D721Med (cell line): ENCODE data around the gene C22orf39.

Experiments used
- DNase-seq: peaks from one replicate; pipeline ENCODE4 v3.0.0; 2011; ENCODE audit warnings: low spot score; ENCODE audit not compliant: insufficient read length
- FAIRE-seq: peaks from 2 replicates; lab custom pipeline; 2011; peaks lifted over from hg19 to GRCh38; lab: Jason Lieb, UNC
- TF ChIP-seq, protein P1 (sequence below): IDR thresholded peaks from 2 replicates; pipeline ENCODE4 v1.5.1; 2012; ENCODE audit warnings: mild to moderate bottlenecking, control low read depth; ENCODE audit not compliant: insufficient read depth; ENCODE audit errors: missing control alignments

The C22orf39 gene

DNA sequence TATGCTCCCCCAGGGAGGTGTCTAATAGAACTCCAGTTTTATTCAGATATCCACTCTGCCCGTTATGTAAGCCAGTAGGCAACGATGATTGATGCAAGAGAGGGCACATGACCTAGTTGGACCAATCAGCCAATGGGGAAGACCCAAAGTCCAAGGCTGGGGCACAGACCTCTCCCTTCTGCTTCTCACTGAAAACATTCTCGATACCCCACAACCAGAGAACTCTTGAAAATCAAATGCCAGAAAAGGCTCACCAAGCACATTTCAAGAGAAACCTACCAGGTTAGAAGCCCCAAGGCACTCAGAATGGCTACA lies 23.4 kb downstream of the C22orf39 start:
- DNase-seq = no peak
- FAIRE-seq = no peak
- TF ChIP-seq, protein P1, sequence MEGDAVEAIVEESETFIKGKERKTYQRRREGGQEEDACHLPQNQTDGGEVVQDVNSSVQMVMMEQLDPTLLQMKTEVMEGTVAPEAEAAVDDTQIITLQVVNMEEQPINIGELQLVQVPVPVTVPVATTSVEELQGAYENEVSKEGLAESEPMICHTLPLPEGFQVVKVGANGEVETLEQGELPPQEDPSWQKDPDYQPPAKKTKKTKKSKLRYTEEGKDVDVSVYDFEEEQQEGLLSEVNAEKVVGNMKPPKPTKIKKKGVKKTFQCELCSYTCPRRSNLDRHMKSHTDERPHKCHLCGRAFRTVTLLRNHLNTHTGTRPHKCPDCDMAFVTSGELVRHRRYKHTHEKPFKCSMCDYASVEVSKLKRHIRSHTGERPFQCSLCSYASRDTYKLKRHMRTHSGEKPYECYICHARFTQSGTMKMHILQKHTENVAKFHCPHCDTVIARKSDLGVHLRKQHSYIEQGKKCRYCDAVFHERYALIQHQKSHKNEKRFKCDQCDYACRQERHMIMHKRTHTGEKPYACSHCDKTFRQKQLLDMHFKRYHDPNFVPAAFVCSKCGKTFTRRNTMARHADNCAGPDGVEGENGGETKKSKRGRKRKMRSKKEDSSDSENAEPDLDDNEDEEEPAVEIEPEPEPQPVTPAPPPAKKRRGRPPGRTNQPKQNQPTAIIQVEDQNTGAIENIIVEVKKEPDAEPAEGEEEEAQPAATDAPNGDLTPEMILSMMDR = no peak

DNA sequence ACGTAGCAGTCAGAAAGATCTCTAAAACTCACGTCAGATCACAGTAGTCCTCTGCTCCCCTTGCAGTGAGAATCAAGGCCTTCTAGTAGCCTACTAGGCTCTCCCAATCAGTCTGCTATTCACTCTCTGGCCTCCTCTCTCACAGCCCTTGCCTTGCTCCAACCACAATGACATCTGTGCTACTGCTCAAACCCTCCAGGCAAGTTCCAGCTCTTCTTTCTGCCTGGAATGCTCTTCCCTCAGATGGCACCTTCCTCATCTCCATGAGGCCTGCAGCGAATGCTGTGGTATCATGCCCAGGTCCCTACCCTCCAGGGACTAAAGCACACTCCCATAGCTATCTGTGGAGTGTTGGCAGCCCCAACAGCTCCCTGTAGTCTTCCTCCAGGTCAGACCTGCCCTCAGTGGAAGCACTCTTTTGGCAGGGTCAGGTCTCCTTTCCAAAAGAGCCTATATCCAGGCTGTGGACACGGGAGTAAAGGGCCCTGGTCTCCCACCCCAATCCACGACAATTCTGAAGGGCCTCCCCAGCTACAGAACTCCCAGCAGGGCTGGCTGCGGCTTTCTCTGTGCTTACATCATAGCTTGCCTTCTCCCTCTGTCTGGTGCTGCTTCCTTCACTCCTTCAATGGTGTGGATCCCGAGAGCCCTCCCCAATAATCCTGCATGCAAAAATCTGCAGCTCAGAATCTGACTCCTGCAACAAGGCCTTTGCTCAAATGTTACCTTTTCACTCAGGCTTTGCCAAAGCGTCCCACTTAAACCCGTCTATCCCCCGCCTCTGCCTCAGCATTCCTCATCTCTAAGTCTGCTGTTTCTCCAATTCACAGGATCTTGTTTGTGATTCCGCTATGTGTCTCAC lies 24.8 kb downstream of the C22orf39 start:
- TF ChIP-seq, protein P1 = no peak
- DNase-seq = no peak
- FAIRE-seq = no peak

DNA sequence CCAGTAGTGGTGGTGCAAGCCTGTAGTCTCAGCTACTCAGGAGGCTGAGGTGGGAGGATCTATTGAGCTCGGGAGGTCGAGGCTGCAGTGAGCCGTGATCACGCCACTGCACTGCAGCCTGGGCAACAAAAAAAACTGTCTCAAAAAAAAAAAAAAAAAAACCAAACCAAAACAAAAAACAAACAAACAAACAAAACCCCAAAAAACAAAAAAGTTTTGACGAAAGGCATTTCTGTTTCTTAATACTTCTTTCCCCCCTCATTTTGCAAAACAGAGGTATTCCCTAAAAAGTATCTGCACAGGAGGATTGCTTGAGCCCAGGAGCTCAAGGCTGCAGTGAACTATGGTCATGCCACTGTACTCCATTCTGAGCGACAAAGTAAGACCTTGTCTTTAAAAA lies 27.2 kb downstream of the C22orf39 start:
- TF ChIP-seq, protein P1 = no peak
- FAIRE-seq (no peak), DNase-seq (no peak)

DNA sequence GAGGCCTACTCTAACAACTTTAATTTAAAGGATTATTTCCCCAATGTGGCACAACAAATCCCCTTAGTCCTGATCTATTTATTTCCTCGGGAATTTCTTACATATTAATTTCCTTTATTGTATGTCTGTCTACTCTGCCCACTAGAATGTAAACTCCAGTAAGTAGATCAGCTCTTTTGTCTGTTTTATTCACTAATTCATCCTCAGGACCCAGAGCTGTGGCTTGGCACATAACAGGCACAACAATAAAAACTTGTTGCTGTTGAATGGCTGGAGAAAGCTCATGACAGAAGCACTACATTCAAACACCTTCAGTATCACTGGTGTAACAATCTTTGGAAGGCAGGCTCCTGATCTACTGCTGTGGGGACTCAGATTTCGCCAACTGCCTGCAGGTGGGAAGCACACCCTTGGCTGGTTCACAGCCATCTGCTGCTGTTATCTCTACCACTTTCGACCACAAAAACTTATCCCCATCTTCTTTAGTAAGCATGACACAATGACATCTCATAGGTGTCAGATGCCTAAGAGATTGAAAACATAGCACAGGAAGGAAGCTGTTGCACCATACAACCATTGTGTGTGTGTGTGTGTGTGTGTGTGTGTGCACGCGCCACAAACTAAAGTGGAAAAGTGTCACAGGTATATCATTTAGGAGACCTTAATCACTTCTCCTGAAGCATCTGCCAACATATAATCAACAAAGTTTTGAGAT lies 27.9 kb downstream of the C22orf39 start:
- FAIRE-seq (no peak), DNase-seq (no peak)
- TF ChIP-seq, protein P1 = no peak

DNA sequence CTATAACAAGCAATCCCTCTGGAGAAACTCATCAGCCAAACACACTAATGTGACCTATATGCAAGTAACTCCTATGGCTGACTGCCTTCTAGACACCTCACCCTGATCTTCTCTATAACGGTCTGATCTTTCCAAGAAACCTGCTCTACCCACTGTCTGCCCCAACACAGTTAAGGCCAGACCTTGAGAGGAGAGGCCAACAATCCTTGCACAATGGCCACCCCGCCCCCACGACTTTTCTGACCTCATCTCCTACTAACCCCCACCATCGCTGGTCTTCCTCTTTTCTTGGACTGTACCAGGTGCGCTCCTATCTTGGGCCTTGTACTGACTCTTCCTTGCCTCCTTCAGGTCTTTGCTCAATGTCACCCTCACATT lies 28.4 kb downstream of the C22orf39 start:
- DNase-seq = no peak
- TF ChIP-seq, protein P1 = no peak
- no peak for FAIRE-seq

DNA sequence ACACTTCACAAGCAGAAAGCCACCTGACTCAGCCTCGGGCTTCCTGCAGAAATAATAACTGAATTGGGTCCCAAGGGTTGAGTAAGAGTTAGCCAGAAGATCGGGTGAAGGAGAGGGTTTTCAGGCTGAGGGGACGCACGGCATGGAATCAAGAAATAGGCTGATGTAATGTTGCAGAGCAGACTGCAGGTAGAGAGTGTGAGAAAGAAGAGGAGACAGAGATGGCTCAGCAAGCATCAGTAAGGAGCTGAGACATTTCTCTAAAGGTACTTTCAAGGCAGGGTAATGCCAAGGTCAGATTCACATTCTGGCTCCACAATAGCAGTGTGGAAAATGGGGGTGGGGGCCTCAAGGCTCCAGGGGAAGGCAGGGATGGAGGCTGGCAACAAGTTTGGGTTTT lies 34.6 kb downstream of the C22orf39 start:
- FAIRE-seq (no peak), DNase-seq (no peak)
- TF ChIP-seq, protein P1 = no peak

DNA sequence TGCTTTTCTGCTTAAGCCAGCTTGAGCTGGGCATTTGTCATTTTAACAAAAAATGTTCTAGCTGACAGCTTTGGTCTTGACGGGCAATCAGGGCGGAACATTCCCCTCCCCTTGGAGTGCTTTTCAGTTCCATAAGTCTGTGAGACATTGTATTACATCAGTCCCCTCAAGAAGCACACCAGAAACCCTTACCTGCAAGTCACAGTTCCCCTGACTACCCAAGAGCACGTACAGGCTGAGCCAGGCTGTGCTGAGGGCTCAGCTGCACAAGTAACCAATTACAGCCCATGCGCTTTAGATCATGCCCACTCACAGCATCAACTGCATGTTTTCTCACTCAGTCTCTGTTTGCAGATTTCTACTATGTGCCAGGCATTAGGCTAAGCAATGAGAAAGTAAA lies 35.0 kb downstream of the C22orf39 start:
- TF ChIP-seq, protein P1 = no peak
- no peak for FAIRE-seq
- no peak for DNase-seq
